GM18907 (cell line): Measurements from ENCODE around the gene AASDH.

ENCODE experiments used
- ATAC-seq: cut with Tn5 transposase; IDR thresholded peaks from one replicate; pipeline ENCODE4 v1.9.1; 2021; ENCODE audit warnings: mild to moderate bottlenecking, moderate library complexity; ENCODE audit not compliant: unreplicated experiment

AASDH gene

DNA sequence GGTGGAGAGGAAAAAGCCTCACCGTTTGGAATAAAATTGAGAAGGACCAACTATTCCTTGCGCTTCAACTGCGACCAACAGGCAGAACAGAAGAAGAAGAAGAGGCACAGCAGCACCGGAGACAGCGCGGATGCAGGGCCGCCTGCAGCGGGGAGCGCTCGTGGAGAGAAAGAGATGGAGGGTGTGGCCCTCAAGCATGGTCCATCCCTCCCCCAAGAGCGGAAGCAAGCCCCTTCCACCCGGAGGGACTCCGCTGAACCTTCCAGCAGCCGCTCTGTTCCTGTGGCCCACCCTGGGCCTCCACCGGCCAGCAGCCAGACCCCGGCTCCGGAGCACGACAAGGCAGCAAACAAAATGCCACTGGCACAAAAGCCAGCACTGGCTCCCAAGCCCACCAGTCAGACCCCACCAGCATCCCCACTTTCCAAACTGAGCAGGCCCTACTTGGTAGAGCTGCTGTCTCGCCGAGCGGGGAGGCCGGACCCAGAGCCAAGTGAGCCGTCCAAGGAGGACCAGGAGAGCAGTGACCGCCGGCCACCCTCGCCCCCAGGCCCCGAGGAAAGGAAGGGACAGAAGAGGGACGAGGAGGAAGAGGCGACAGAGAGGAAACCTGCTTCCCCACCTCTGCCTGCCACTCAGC, 71.2 kb downstream of the AASDH start:
- ATAC-seq = no peak

GRCh38 chr4:56315543-56315942, 71.7 kb downstream of the AASDH start:
- ATAC-seq = no peak

DNA sequence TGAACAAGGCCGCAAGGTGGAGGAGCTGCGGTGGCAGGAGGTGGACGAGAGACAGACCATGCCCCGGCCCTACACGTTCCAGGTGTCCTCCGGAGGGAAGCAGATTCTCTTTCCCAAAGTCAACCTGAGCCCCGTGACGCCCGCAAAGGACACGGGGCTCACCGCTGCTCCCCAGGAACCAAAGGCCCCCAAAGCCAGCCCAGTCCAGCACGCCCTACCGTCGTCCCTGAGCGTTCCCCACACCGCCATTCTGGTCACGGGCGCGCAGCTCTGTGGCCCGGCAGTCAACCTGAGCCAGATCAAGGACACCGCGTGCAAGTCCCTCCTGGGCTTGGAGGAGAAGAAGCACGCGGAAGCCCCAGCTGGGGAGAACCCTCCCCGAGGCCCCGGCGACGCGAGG, 72.2 kb downstream of the AASDH start:
- ATAC-seq = no peak

GRCh38 chr4:56314207-56314915, 72.9 kb downstream of the AASDH start:
- no peak for ATAC-seq

- no peak for ATAC-seq
These were observed 74.2 kb downstream of the AASDH start for GRCh38 chr4:56313132-56313531.

- ATAC-seq = no peak
These were observed 75.9 kb downstream of the AASDH start for GRCh38 chr4:56311299-56311975.

DNA sequence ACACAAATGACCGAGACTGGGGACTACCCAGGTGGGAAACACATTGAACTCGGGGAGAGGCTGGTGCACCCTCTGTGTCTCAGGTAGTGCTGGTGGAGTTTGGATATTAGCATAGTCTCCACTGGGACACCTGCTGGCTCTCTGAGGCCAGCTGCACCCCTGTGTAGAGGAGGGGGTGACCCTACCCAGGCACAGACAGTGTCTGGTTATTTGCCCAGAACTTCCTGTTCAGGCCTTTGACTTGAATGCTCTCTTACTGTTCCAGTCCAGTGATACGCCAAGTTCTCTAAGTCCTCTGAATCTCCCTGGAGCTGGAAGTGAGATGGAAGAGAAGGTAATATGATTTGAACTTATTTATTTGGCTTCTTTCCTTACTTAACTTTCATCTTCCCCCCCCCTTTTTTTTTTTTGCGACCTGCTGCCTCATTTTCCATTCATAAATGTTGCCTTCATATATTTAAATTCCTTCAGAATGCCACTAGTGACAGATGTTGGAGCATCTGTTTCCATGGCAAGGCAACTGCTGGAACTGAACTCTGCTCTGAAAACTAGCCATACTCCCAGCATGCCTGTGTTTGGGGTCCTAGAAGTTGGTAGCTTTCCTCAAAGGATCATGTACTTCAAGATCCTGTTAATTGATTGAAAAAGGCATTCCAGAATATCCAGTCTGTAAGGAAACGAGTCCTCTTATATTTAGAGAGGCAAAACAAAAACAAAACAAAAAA, 76.7 kb downstream of the AASDH start:
- no peak for ATAC-seq

DNA sequence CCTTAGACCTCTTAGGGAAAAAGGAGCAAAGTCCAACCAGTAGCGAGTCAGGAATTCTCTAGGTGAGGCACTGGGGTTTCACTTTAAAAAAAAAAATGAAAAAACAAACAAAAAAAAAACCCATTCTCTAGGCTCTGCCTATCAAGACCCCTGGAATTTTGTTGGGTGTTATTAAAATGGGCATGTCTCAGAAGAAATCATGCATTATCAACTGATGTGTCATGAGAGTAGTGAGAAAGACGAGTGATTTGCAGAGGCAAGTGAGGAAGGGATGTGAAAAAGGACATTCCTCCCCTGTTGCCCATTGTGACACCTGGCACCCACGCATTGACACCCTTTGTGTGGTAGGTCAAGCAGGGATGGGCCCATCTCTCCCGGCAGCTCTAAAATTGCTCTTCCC, 78.9 kb downstream of the AASDH start:
- ATAC-seq = no peak

DNA sequence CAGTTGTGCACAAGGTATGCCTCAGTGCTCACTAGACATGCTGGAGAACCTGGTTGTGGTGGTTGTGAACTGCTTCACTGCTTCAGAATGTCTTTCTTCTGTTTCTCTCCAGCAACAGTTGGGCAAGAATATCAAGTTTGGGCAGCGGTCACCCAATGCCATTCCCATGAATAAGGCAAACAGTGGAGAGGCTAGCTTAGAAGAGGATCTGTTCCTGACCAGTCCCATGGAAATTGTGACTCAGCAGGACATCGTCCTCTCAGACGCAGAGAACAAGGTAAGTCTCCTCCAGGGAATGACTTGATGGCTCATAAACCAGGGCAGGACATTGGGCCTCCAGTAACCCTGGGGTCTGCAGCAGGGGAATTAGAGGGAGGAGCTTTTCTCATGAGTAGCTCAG, 79.9 kb downstream of the AASDH start:
- ATAC-seq = no peak

DNA sequence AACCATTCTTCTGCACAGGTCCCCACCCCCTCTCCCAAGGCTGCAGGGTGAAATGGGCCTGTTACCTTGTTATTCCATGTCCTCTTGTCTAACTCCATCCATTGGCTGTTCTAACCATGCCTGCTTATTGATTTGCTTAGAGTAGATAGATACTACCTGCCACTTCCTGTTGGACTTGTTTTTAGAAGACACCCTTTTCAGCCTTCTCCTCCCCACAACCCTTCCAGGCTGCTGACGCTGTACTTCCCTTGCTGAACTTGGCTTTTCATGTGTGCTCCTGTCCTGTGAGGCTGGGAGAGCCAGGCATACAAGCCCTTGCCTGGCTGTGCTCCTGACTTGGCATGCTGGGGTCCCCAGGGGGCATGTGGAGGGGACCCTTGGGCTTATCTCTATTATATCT, 81.9 kb downstream of the AASDH start:
- ATAC-seq = no peak

DNA sequence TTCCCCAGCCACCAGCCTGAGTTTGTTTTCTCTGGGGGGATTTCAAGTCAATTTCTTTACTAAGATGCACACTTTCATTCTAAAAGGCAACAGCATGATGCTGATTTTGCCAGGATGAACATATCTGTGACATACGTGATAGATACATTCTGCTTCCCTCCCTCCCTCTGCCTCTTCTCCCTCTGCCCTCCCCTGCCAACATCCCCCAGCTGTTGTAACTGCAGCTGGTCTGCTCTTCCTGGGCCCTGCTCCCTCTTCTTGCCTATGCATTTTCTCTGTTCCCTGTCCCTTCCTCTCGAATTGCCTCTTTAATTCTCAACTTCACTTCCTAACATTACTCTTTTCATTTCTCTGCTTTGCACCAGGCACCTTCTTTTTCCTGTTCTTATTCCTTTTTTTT, 83.4 kb downstream of the AASDH start:
- ATAC-seq = no peak

DNA sequence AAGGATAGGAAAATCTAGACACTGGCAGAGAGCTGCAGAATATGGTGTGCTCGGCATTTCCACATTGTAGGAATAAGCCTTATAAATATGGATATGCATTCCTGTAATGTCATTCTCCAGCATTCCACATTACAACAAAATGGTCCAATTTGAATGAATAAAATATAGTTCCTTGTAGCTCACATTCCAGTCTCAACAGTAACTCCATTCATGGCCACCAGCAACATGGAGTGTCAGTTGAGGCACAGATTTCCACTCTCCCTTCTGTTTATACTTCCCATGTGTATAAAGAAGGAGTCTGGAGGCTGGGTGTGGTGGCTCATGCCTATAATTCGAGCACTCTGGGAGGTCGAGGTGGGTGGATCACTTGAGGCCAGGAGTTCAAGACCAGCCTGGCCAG, 84.5 kb downstream of the AASDH start:
- ATAC-seq = no peak

GRCh38 chr4:56301997-56302496, 85.2 kb downstream of the AASDH start:
- ATAC-seq = no peak

DNA sequence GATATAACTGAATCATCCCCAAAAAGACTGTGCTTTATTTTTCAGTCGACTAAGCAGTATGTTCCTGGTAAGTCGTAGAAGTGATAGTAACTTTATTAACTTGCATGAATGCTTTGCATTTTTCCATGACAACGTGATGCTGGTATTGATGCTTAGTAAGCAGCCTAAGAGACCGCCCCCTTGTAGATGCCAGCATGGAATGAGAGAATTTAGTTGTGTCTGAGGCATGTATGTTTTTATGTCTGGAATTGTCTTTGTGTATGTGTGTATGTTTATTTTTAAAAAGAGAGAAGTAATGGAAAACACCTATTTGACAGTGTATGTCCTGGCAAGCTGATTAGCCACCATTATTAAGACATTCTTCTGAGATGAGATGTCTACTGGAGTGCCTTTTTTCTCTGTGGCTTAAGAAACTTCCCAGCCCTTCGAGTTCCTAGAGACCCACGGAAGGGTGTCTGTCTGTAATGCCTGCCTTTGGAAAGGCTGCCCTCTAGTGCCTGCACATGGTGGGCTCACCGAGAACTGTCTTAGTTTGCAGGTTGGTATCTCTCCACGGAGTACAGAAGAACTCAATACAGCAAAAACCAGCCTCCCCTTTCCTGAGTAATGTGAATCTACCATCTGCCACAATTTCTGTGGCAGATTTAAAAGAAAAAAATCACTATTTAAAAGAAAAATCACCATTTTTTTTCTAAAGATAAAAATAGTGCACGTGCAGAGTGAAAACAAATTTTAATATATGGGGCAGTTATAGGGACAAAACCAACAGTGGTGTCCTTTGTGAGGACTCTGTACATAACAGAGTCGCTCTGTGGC, 85.9 kb downstream of the AASDH start:
- peak; percentile 97 for ATAC-seq

DNA sequence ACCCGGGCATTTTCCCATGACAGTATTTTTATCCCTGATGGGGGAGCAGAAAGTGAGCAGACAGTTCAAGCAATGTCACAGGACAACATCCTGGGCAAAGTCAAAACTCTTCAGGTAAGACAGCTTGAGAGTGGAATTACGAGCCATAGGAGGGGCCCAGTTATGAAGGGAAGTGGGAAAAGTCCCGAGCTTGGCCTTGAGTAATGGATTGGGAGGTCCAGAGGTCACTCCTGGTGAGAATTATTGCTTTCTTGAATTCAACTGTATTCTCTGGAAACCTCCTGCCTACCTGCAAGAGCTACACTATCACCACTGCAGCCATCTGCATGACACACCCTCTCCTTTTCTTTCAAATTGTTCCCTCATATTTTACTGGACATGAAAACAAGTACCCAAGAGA, 89.1 kb downstream of the AASDH start:
- no peak for ATAC-seq

DNA sequence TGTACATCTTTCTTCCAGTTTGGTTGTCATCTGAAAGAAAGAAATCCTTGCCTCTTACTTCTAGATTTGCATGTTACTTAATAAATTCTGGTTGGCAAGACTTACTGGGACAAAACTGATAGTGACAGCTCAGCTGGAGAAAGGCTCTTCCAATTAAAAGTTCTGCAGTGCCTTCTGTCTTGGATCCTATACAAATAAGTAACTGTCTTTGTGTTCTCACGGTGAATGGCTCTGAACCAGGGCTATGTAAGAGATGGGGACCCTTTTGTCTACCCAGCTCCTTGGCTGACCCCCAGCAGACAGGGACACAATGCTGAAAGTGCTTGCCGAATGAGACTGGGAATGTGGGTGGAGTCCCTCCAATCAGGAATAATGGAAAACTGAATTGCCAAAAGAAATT, 89.5 kb downstream of the AASDH start:
- no peak for ATAC-seq

DNA sequence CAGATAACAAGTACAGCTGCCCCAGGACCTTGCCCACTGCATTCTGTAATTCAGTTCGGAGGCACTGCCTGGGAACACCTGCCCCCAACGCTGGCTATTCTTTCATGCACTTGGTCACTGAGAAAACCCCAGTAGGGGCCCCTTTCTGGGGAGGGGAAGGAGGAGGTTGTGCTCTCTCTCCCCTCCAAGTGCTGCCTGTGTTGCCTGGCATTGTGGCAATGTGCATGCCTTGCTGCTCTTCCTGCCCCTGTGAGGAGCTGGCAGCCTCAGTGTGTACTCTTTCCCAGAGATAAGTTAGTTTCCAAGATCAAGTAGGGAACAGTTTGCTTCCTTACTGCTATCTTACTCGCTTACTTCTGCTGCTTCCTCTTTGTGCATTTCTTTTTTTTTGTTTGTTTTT, 90.8 kb downstream of the AASDH start:
- ATAC-seq = no peak

DNA sequence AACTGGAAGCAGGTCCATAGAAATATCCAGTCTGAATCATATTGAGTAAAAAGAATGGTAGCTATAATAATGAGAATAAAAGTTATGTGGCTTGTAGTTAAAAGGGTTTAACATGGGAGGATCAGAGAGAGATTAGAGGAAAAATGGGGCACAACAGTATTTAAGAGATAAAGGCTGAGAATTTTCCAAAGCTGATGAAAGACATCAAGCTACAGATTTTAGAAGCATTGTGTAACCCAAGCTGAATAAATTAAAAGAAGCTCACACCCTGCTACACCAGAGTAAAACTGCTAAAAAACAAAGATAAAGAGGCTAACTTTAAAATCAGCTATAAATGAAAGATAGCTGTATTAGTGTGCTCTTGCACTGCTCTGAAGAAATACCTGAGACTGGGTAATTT, 94.2 kb downstream of the AASDH start:
- ATAC-seq = no peak

GRCh38 chr4:56289934-56290333, 97.4 kb downstream of the AASDH start:
- no peak for ATAC-seq

GRCh38 chr4:56288663-56289062, 98.6 kb downstream of the AASDH start:
- no peak for ATAC-seq
